HepG2 (cell line): ENCODE measurements around the gene PNPLA2.

Experiments
- BHLHE40 ChIP-seq: IDR thresholded peaks from 2 replicates; pipeline ENCODE4 v1.6.1; 2011; ENCODE audit warnings: low read length, improper control_type of control experiment
- BRD4 ChIP-seq: sonication (generic); formaldehyde crosslinking; IDR thresholded peaks from 2 replicates; pipeline ENCODE4 v1.4.0; 2020; ENCODE audit warnings: missing genetic modification reagents
- ZBTB7A ChIP-seq: sonication (generic); formaldehyde crosslinking; IDR thresholded peaks from 2 replicates; pipeline ENCODE4 v1.8.0; 2022; ENCODE audit warnings: mild to moderate bottlenecking, missing genetic modification reagents
- TF ChIP-seq, protein P1 (sequence below): sonication (generic); formaldehyde crosslinking; IDR thresholded peaks from 2 replicates; pipeline ENCODE4 v1.5.0; 2020; ENCODE audit warnings: mild to moderate bottlenecking, missing genetic modification reagents, moderate library complexity
- TF ChIP-seq, protein P2 (sequence below), 2 experiments: fragments of 450-650 bp in 1 of 2; sonication (generic) in 1 of 2; formaldehyde crosslinking in 1 of 2; IDR thresholded peaks; 2 replicates each; pipeline versions ENCODE4 v1.6.1 to v1.8.0; 2016 to 2022; ENCODE audit warnings: antibody characterized with exemption in 1 of 2, mild to moderate bottlenecking in 1 of 2, missing genetic modification reagents in 1 of 2
- TF ChIP-seq, protein P3 (sequence below): sonication (generic); formaldehyde crosslinking; IDR thresholded peaks from 2 replicates; pipeline ENCODE4 v1.9.0; 2021; ENCODE audit warnings: missing genetic modification reagents, mild to moderate bottlenecking, borderline replicate concordance
- TF ChIP-seq, protein P4 (sequence below): IDR thresholded peaks from 2 replicates; pipeline ENCODE4 v1.6.1; 2016
- TF ChIP-seq, protein P5 (sequence below): sonication (generic); formaldehyde crosslinking; IDR thresholded peaks from 2 replicates; pipeline ENCODE4 v1.5.1; 2020; ENCODE audit warnings: missing genetic modification reagents, mild to moderate bottlenecking, borderline replicate concordance
- TF ChIP-seq, protein P6 (sequence below): IDR thresholded peaks from 2 replicates; pipeline ENCODE4 v1.6.1; 2012; ENCODE audit warnings: inconsistent platforms

DNA sequence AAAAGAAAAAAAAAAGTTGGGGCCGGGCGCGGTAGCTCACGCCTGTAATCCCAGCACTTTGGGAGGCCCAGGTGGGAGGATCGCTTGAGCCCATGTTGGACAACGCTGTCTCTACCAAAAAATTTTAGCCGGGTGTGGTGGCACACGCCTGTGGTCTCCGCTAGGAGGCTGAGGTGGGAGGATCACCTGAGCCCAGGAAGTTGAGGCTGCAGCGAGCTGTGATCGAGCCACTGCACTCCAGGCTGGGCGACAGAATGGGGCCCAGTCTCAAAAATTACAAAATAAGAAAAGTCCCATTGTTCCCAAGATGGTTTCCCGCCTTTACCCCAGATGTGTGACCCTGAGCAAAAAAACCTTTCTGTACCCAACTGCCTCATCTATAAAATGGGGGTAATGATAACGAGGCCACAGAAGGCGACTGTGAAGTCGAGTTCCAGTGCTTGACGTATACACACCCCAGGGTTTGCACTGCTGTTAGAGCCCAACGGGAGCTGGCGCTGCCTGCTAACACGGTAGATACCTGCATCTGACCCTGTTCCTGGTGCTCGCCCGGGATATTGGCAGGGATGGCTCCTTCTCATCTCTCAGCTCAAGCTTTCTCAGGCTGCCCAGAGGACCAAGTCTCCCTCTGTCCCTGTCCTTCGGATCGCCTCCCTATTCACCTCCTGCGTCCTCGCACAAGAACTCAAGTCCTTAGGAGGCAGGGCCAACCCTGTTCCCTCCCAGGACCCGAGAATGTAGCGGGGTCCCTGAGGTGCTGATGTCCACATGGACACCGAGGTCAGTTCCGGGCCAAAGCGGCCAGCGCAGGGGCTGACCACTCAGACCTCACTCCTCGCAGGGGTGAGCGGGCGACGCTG lies 10.1 kb upstream of the PNPLA2 start:
- TF ChIP-seq, protein P1, sequence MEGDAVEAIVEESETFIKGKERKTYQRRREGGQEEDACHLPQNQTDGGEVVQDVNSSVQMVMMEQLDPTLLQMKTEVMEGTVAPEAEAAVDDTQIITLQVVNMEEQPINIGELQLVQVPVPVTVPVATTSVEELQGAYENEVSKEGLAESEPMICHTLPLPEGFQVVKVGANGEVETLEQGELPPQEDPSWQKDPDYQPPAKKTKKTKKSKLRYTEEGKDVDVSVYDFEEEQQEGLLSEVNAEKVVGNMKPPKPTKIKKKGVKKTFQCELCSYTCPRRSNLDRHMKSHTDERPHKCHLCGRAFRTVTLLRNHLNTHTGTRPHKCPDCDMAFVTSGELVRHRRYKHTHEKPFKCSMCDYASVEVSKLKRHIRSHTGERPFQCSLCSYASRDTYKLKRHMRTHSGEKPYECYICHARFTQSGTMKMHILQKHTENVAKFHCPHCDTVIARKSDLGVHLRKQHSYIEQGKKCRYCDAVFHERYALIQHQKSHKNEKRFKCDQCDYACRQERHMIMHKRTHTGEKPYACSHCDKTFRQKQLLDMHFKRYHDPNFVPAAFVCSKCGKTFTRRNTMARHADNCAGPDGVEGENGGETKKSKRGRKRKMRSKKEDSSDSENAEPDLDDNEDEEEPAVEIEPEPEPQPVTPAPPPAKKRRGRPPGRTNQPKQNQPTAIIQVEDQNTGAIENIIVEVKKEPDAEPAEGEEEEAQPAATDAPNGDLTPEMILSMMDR (CRISPR knock-in tag) = no peak
- TF ChIP-seq, protein P2, sequence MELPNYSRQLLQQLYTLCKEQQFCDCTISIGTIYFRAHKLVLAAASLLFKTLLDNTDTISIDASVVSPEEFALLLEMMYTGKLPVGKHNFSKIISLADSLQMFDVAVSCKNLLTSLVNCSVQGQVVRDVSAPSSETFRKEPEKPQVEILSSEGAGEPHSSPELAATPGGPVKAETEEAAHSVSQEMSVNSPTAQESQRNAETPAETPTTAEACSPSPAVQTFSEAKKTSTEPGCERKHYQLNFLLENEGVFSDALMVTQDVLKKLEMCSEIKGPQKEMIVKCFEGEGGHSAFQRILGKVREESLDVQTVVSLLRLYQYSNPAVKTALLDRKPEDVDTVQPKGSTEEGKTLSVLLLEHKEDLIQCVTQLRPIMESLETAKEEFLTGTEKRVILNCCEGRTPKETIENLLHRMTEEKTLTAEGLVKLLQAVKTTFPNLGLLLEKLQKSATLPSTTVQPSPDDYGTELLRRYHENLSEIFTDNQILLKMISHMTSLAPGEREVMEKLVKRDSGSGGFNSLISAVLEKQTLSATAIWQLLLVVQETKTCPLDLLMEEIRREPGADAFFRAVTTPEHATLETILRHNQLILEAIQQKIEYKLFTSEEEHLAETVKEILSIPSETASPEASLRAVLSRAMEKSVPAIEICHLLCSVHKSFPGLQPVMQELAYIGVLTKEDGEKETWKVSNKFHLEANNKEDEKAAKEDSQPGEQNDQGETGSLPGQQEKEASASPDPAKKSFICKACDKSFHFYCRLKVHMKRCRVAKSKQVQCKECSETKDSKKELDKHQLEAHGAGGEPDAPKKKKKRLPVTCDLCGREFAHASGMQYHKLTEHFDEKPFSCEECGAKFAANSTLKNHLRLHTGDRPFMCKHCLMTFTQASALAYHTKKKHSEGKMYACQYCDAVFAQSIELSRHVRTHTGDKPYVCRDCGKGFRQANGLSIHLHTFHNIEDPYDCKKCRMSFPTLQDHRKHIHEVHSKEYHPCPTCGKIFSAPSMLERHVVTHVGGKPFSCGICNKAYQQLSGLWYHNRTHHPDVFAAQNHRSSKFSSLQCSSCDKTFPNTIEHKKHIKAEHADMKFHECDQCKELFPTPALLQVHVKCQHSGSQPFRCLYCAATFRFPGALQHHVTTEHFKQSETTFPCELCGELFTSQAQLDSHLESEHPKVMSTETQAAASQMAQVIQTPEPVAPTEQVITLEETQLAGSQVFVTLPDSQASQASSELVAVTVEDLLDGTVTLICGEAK (IDR thresholded peaks at IDR 0.05) = no peak
- TF ChIP-seq, protein P2 (CRISPR knock-in tag; IDR thresholded peaks at IDR 0.05) = no peak
- TF ChIP-seq, protein P3, sequence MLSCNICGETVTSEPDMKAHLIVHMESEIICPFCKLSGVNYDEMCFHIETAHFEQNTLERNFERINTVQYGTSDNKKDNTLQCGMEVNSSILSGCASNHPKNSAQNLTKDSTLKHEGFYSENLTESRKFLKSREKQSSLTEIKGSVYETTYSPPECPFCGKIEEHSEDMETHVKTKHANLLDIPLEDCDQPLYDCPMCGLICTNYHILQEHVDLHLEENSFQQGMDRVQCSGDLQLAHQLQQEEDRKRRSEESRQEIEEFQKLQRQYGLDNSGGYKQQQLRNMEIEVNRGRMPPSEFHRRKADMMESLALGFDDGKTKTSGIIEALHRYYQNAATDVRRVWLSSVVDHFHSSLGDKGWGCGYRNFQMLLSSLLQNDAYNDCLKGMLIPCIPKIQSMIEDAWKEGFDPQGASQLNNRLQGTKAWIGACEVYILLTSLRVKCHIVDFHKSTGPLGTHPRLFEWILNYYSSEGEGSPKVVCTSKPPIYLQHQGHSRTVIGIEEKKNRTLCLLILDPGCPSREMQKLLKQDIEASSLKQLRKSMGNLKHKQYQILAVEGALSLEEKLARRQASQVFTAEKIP = no peak
- TF ChIP-seq ZBTB7A (no peak), BRD4 (CRISPR knock-in tag) (peak; percentile 59; the same call in 1 of the 2 replicates), BHLHE40 (no peak)
- TF ChIP-seq, protein P4, sequence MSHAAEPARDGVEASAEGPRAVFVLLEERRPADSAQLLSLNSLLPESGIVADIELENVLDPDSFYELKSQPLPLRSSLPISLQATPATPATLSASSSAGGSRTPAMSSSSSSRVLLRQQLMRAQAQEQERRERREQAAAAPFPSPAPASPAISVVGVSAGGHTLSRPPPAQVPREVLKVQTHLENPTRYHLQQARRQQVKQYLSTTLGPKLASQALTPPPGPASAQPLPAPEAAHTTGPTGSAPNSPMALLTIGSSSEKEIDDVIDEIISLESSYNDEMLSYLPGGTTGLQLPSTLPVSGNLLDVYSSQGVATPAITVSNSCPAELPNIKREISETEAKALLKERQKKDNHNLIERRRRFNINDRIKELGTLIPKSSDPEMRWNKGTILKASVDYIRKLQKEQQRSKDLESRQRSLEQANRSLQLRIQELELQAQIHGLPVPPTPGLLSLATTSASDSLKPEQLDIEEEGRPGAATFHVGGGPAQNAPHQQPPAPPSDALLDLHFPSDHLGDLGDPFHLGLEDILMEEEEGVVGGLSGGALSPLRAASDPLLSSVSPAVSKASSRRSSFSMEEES = no peak
- TF ChIP-seq, protein P5, sequence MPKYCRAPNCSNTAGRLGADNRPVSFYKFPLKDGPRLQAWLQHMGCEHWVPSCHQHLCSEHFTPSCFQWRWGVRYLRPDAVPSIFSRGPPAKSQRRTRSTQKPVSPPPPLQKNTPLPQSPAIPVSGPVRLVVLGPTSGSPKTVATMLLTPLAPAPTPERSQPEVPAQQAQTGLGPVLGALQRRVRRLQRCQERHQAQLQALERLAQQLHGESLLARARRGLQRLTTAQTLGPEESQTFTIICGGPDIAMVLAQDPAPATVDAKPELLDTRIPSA (CRISPR knock-in tag) = no peak
- TF ChIP-seq, protein P6, sequence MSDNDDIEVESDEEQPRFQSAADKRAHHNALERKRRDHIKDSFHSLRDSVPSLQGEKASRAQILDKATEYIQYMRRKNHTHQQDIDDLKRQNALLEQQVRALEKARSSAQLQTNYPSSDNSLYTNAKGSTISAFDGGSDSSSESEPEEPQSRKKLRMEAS = no peak
